ENCODE measurements around the gene ERP44. TPM values are rescaled to one million over a fixed set of nuclear protein-coding genes. Genes with fewer than 3 reads are reported as not detected.

ERP44 gene
- total and polyA plus RNA-seq, 2 donors (not counting 3 experiments of a cell fraction or from before 2014, with no cell fraction given): 9.9 to 21.4 TPM

- Histone ChIP-seq H2AFZ (ENCODE audit: low read depth, low read length) (no peak overlapping the region), H3K4me2 (ENCODE audit: insufficient read depth, low read length) (no peak overlapping the region), H3K9ac (replicated peaks; ENCODE audit: extremely low read depth, insufficient read depth, low read length) (no peak overlapping the region), H3K9me1 (replicated peaks; ENCODE audit: control insufficient read depth, extremely low read depth, insufficient read depth, low read length) (no peaks in the 10 kb centered on the region), H4K20me1 (replicated peaks; ENCODE audit: control insufficient read depth, extremely low read depth, insufficient read depth, low read length) (no peaks in the 10 kb centered on the region), H3K27me3 (ENCODE audit: control insufficient read depth in 2 of 2, insufficient read depth in 2 of 2, low read length in 2 of 2) (no peaks in the 10 kb centered on the region), H3K36me3 (ENCODE audit: control insufficient read depth in 2 of 2, extremely low read depth in 1 of 2, insufficient read depth in 2 of 2, low read length in 2 of 2) (no peaks in the 10 kb centered on the region), H3K4me1 (ENCODE audit: control insufficient read depth, extremely low read depth, insufficient read depth, low read length) (no peaks in the 10 kb centered on the region), H3K79me2 (ENCODE audit: control insufficient read depth, insufficient read depth, low read length) (no peaks in the 10 kb centered on the region), H3K9me3 (replicated peaks; ENCODE audit: control insufficient read depth, insufficient read depth, low read length) (no peaks in the 10 kb centered on the region), H3K4me3 (replicated peaks in 1 of 3; ENCODE audit: insufficient read depth in 1 of 3, low read depth in 1 of 3, low read length in 3 of 3) (no peak overlapping the region), H3K27ac (ENCODE audit: insufficient read depth, low read depth, low read length) (no peak overlapping the region)
- dilution Hi-C loops (cut with MboI; ENCODE audit: extremely low pct_ligation_motif_present, low sequenced_read_pairs) (no loop called here), intact Hi-C loops (cut with micrococcal nuclease) (no loop called here)
- ChIA-PET POLR2A (no interaction called here), CTCF (interaction anchor here (0.8 to 1.8 kb wide), 4 partner anchors 10 to 74 kb away, joined by 3 to 7 read pairs (median 3); no protein-coding TSS in a partner anchor)
- no TSS peak for BruUV-seq (replicated peaks)
- no peak for FAIRE-seq
- TF ChIP-seq MAX (IDR thresholded peaks at IDR 0.05; ENCODE audit: insufficient read depth, insufficient read length): no peak
- TF ChIP-seq GATA2 (IDR thresholded peaks at IDR 0.05; ENCODE audit: insufficient read depth, insufficient read length, low read depth, low read length): no peak
- TF ChIP-seq EZH2 (IDR thresholded peaks at IDR 0.05; ENCODE audit: borderline replicate concordance, low read depth, low read length, severe bottlenecking): no peak
- TF ChIP-seq POLR2AphosphoS5 (IDR thresholded peaks at IDR 0.05; ENCODE audit: insufficient read depth, low read depth, low read length): no peak
- TF ChIP-seq POLR2A (IDR thresholded peaks at IDR 0.05; ENCODE audit: low read depth, low read length): no peak
- TF ChIP-seq MYC (IDR thresholded peaks at IDR 0.05; ENCODE audit: low read depth, low read length): no peak
- TF ChIP-seq, protein P1, sequence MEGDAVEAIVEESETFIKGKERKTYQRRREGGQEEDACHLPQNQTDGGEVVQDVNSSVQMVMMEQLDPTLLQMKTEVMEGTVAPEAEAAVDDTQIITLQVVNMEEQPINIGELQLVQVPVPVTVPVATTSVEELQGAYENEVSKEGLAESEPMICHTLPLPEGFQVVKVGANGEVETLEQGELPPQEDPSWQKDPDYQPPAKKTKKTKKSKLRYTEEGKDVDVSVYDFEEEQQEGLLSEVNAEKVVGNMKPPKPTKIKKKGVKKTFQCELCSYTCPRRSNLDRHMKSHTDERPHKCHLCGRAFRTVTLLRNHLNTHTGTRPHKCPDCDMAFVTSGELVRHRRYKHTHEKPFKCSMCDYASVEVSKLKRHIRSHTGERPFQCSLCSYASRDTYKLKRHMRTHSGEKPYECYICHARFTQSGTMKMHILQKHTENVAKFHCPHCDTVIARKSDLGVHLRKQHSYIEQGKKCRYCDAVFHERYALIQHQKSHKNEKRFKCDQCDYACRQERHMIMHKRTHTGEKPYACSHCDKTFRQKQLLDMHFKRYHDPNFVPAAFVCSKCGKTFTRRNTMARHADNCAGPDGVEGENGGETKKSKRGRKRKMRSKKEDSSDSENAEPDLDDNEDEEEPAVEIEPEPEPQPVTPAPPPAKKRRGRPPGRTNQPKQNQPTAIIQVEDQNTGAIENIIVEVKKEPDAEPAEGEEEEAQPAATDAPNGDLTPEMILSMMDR (IDR thresholded peaks at IDR 0.05; ENCODE audit: extremely low read depth in 1 of 2, insufficient read depth in 1 of 2, low read depth in 1 of 2, low read length in 2 of 2): no peak
- TF ChIP-seq JUN (IDR thresholded peaks at IDR 0.05; ENCODE audit: borderline replicate concordance, insufficient read depth, insufficient read length, low read depth): no peak
- no peak for TF ChIP-seq FOS (IDR thresholded peaks at IDR 0.05; ENCODE audit: borderline replicate concordance, insufficient read depth, low read length)
- no peak for DNase-seq (ENCODE audit: low read depth, low spot score)
Observed at GRCh38 chr9:99936947-99937587, 161.7 kb downstream of the ERP44 start.

Measured in endothelial cell of umbilical vein (primary cell).